Panc1 (cell line): ENCODE data around the gene NCKAP5. TPM values are rescaled to one million over a fixed set of nuclear protein-coding genes. Genes with fewer than 3 reads are reported as not detected.

Experiments used
- ATAC-seq: fragments of 200-7000 bp; cut with Tn5 transposase; 2 replicates; pipeline ENCODE4 v1.9.1; 2020; ENCODE audit warnings: mild to moderate bottlenecking, moderate library complexity
- BruUV-seq: library from RNA; stranded (reverse); fragments of 400-500 nt; replicated peaks from 2 replicates; lab custom pipeline; 2021; lab: Mats Ljungman, UMichigan
- CTCF ChIA-PET: fragments of 300-600 bp; sonication (Branson Sonifier 250); formaldehyde crosslinking; loops from one replicate; lab custom pipeline; 2022; ENCODE audit warnings: antibody characterized with exemption; lab: Charles Lee
- POLR2A ChIA-PET: fragments of 300-600 bp; sonication (Branson Sonifier 250); formaldehyde crosslinking; loops from one replicate; lab custom pipeline; 2022; ENCODE audit warnings: antibody characterized with exemption; lab: Charles Lee
- DNase-seq: peaks from one replicate; pipeline ENCODE4 v3.0.0-alpha.2; 2010; ENCODE audit warnings: low read depth, low spot score
- H3K27ac ChIP-seq: 2 replicates; pipeline ENCODE4 v1.5.1; 2011; ENCODE audit warnings: mild to moderate bottlenecking, low read length, inconsistent platforms
- H3K27me3 ChIP-seq: fragments of 200-500 bp; sonication (Bioruptor generic); 2 replicates; pipeline ENCODE4 v1.6.0; 2014; ENCODE audit warnings: low read length, inconsistent platforms; ENCODE audit not compliant: control insufficient read depth, insufficient read depth
- H3K36me3 ChIP-seq: fragments of 200-500 bp; sonication (Bioruptor generic); 2 replicates; pipeline ENCODE4 v1.5.1; 2014; ENCODE audit warnings: inconsistent platforms, mild to moderate bottlenecking, low read length, moderate library complexity; ENCODE audit not compliant: control insufficient read depth, insufficient read depth
- H3K4me1 ChIP-seq: 2 replicates; pipeline ENCODE4 v1.5.1; 2011; ENCODE audit warnings: inconsistent platforms, mild to moderate bottlenecking, low read length, moderate library complexity; ENCODE audit not compliant: control insufficient read depth, insufficient read depth
- H3K4me3 ChIP-seq, 2 experiments: 2 replicates each; pipeline ENCODE4 v1.5.1; 2011 to 2012; ENCODE audit warnings: low read depth in 2 of 2, low read length in 2 of 2, mild to moderate bottlenecking in 2 of 2, inconsistent platforms in 1 of 2, moderate library complexity in 1 of 2
- H3K9me3 ChIP-seq: fragments of 200-500 bp; sonication (Bioruptor generic); 2 replicates; pipeline ENCODE4 v1.5.1; 2014; ENCODE audit warnings: low read depth, mild to moderate bottlenecking, inconsistent platforms, low read length, moderate library complexity; ENCODE audit not compliant: control insufficient read depth, insufficient read depth
- CTCF ChIP-seq: fragments of 450-650 bp; IDR thresholded peaks from 2 replicates; pipeline ENCODE4 v1.5.1; 2017; ENCODE audit warnings: mild to moderate bottlenecking
- POLR2AphosphoS5 ChIP-seq: IDR thresholded peaks from 2 replicates; pipeline ENCODE4 v1.6.1; 2012; ENCODE audit warnings: mild to moderate bottlenecking, low read depth, low read length, moderate library complexity
- REST ChIP-seq, 2 experiments: IDR thresholded peaks; 2 replicates each; pipeline ENCODE4 v1.6.1; 2011 to 2012; ENCODE audit warnings: low read depth in 2 of 2, control low read depth in 1 of 2, low read length in 1 of 2, mild to moderate bottlenecking in 1 of 2, moderate library complexity in 1 of 2; ENCODE audit not compliant: insufficient read depth in 1 of 2
- SIN3A ChIP-seq: IDR thresholded peaks from 2 replicates; pipeline ENCODE4 v1.6.1; 2012; ENCODE audit warnings: low read depth, mild to moderate bottlenecking, low read length, moderate library complexity, borderline replicate concordance; ENCODE audit not compliant: insufficient read depth
- TCF7L2 ChIP-seq: IDR thresholded peaks from 2 replicates; pipeline ENCODE4 v1.6.1; 2011; ENCODE audit warnings: mild to moderate bottlenecking, low read depth, low read length, inconsistent platforms
- in situ Hi-C: cut with HindIII; loops from 2 replicates; pipeline ENCODE4 v1.10.0; 2016; ENCODE audit warnings: low sequenced_read_pairs, low pct_unique_long_range_greater_than_20kb
- intact Hi-C: fragments of 100-400 bp; cut with micrococcal nuclease; formaldehyde crosslinking; loops from one replicate; pipeline ENCODE4 v1.10.0; 2022; ENCODE audit not compliant: unreplicated experiment
- total RNA-seq: library from RNA; stranded (reverse); gene quantifications from one replicate; pipeline ENCODE4 v1.2.1, GENCODE V29; 2021; ENCODE audit not compliant: unreplicated experiment

Gene NCKAP5
- total RNA-seq, 1 experiment from 2014 or later, result 0.10 TPM

- in situ Hi-C loops, result no loop called here
- BruUV-seq, result no TSS peak
- Histone ChIP-seq H3K36me3 (no peaks in the 10 kb centered on the region), H3K27me3 (no peaks in the 10 kb centered on the region), H3K9me3 (no peaks in the 10 kb centered on the region), H3K4me3 (no peak overlapping the region), H3K27ac (no peak overlapping the region), H3K4me1 (no peaks in the 10 kb centered on the region)
- CTCF ChIA-PET, result no interaction called here
- DNase-seq (no peak), ATAC-seq (no peak)
- TF ChIP-seq SIN3A (no peak), CTCF (no peak), POLR2AphosphoS5 (no peak), REST (IDR thresholded peaks at IDR 0.05; ENCODE audit: insufficient read depth in 1 of 2, low read depth in 2 of 2, low read length in 1 of 2) (no peak), TCF7L2 (no peak)
- intact Hi-C loops, result no loop called here
- POLR2A ChIA-PET, result no interaction called here
These were observed 233.3 kb downstream of the NCKAP5 start for GRCh38 chr2:133334923-133335322.

- TF ChIP-seq POLR2AphosphoS5, result no peak
- TF ChIP-seq CTCF, result no peak
- no peak for TF ChIP-seq SIN3A
- no peak for TF ChIP-seq TCF7L2
- TF ChIP-seq REST (IDR thresholded peaks at IDR 0.05; ENCODE audit: insufficient read depth in 1 of 2, low read depth in 2 of 2, low read length in 1 of 2), result no peak
- no peak overlapping the region for H3K27ac ChIP-seq
- no peak for ATAC-seq
These were observed 235.1 kb downstream of the NCKAP5 start for GRCh38 chr2:133333181-133333580.

More at GRCh38 chr2:133333181-133333580, 235.1 kb downstream of the NCKAP5 start:
- Histone ChIP-seq H3K9me3 (no peaks in the 10 kb centered on the region), H3K4me3 (no peak overlapping the region), H3K4me1 (no peaks in the 10 kb centered on the region), H3K27me3 (no peaks in the 10 kb centered on the region), H3K36me3 (no peaks in the 10 kb centered on the region)
- ChIA-PET CTCF (no interaction called here), POLR2A (no interaction called here)
- intact Hi-C loops, result no loop called here
- DNase-seq, result no peak
- in situ Hi-C loops, result no loop called here
- no TSS peak for BruUV-seq
